Measurements from ENCODE around the gene ARIH2. TPM values are rescaled to one million over a fixed set of nuclear protein-coding genes. Genes with fewer than 3 reads are reported as not detected.

Gene ARIH2
- total and polyA plus RNA-seq, 2 of the 8 experiments (the other 6 are each of a cell fraction or from before 2014, with no cell fraction given), result 72.9 to 136 TPM

DNA sequence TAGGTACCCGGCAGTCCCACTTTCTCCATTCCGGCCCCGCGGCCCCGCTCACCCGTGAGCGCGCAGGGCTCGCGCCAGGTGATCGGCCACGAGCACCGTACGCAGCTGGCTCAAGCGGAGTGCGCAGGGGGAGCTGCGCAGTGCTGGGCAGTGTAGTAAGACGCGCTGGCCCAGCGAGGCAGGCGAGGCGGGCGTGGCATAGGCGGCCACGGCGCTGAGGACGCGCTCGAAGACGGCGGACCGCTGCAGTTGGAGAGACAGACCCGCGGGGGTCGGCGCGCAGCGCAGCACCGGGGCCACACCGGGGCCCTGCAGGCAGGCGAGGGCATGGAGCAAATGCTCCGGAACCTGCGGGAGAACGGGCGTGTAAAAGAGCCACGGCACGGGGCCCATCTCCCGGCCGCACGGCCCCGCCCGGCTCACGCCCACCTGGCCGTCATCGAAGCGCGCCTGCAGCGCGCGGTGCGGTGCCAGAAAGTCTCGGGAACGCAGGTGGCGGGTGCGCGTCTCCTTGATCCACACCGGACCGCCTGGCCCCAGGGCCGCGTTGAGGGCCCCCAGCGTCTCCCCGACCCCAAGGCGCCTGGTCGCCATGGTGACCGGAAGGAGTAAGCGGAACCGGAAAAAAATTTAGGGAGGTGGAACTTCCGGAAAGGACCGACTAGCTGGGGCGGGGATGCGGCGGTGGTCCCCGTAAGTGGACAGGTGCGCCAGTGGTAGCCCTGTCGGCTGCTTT lies 99.5 kb downstream of the ARIH2 start, which contains the start of gene DALRD3 (continued):
- no peak for TF ChIP-seq SAP30 (IDR thresholded peaks at IDR 0.05; ENCODE audit: insufficient read depth, insufficient replicate concordance, low read length)
- TF ChIP-seq NRF1 (IDR thresholded peaks at IDR 0.05; ENCODE audit: low read depth, low read length), result peak; percentile 39
- TF ChIP-seq, protein P1, sequence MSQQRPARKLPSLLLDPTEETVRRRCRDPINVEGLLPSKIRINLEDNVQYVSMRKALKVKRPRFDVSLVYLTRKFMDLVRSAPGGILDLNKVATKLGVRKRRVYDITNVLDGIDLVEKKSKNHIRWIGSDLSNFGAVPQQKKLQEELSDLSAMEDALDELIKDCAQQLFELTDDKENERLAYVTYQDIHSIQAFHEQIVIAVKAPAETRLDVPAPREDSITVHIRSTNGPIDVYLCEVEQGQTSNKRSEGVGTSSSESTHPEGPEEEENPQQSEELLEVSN (IDR thresholded peaks at IDR 0.05), result 0 out of 2 replicates have a peak, but pooled peaks have one; percentile 11
- no peak for TF ChIP-seq MAFK (IDR thresholded peaks at IDR 0.05; ENCODE audit: low read depth, low read length)
- peak; percentile 59; the same call in 1 of the 2 replicates for TF ChIP-seq PHF8 (conservative IDR thresholded peaks at IDR 0.05; ENCODE audit: low read depth, low read length)
- TF ChIP-seq EP300 (IDR thresholded peaks at IDR 0.05; ENCODE audit: borderline replicate concordance in 1 of 2, low read depth in 2 of 2, low read length in 2 of 2), result no peak
- peak; percentile 42 for TF ChIP-seq ASH2L (IDR thresholded peaks at IDR 0.05; ENCODE audit: low read length)
- no peak for TF ChIP-seq EZH2 (IDR thresholded peaks at IDR 0.05; ENCODE audit: low read depth, low read length, severe bottlenecking)
- no peak for TF ChIP-seq SP2 (IDR thresholded peaks at IDR 0.05; ENCODE audit: low read length)
- no peak for TF ChIP-seq SIRT6 (IDR thresholded peaks at IDR 0.05; ENCODE audit: low read length)
- TF ChIP-seq RNF2 (IDR thresholded peaks at IDR 0.05; ENCODE audit: borderline replicate concordance, low read depth, low read length, missing control alignments, poor library complexity, severe bottlenecking), result no peak
- TF ChIP-seq NANOG (IDR thresholded peaks at IDR 0.05; ENCODE audit: insufficient read depth, low read depth, low read length, poor library complexity, severe bottlenecking), result no peak
- TF ChIP-seq KDM5A (IDR thresholded peaks at IDR 0.05; ENCODE audit: low read length), result peak; percentile 33; the same call in 1 of the 2 replicates
- TF ChIP-seq CHD2 (IDR thresholded peaks at IDR 0.05; ENCODE audit: low read length), result no peak
- no peak for TF ChIP-seq GTF2F1 (IDR thresholded peaks at IDR 0.05; ENCODE audit: borderline replicate concordance, low read depth, low read length)
- TF ChIP-seq HDAC2 (IDR thresholded peaks at IDR 0.05; ENCODE audit: borderline replicate concordance in 1 of 2, low read depth in 2 of 2, low read length in 2 of 2), result peak; percentile 20 to 93; a peak in 1 of 4 replicates
- TF ChIP-seq CHD1 (IDR thresholded peaks at IDR 0.05; ENCODE audit: low read depth, low read length), result no peak
- no peak for TF ChIP-seq EGR1 (IDR thresholded peaks at IDR 0.05; ENCODE audit: borderline replicate concordance, low read depth, low read length)
- TF ChIP-seq RBBP5 (IDR thresholded peaks at IDR 0.05; ENCODE audit: borderline replicate concordance, low read depth, low read length), result no peak; the same call in 1 of the 2 replicates

Data from H1 (cell line).